HEK293 (cell line): ENCODE measurements around the gene UBE3B.

ENCODE experiments used
- CTCF ChIA-PET: fragments of 350-600 bp; formaldehyde crosslinking; extraction: SDS; loops from one replicate; lab custom pipeline; 2021; ENCODE audit warnings: antibody characterized with exemption; lab: Yijun Ruan, JAX
- POLR2A ChIA-PET: fragments of 300-600 bp; formaldehyde crosslinking; extraction: SDS; loops from one replicate; lab custom pipeline; 2020; ENCODE audit warnings: antibody characterized with exemption, inconsistent platforms; lab: Yijun Ruan, JAX
- H3K27ac ChIP-seq: fragments of 200-500 bp; sonication (Bioruptor generic); 2 replicates; pipeline ENCODE4 v1.5.1; 2014; ENCODE audit warnings: low read depth, low read length, control low read depth, inconsistent platforms; ENCODE audit errors: extremely low read depth
- H3K36me3 ChIP-seq, 2 experiments: fragments of 200-500 bp in 1 of 2; sonication (Bioruptor generic) in 1 of 2; 1 replicate in 1 of 2; 2 replicates in 1 of 2; pipeline ENCODE4 v1.5.1; 2014 to 2017; ENCODE audit warnings: inconsistent platforms in 2 of 2, low read length in 2 of 2; ENCODE audit not compliant: control insufficient read depth in 2 of 2, insufficient read depth in 1 of 2
- H3K4me1 ChIP-seq: fragments of 200-500 bp; sonication (Bioruptor generic); 2 replicates; pipeline ENCODE4 v1.5.1; 2014; ENCODE audit warnings: mild to moderate bottlenecking, low read length, inconsistent platforms; ENCODE audit not compliant: control insufficient read depth, insufficient read depth
- H3K4me3 ChIP-seq: 2 replicates; pipeline ENCODE4 v1.5.1; 2011; ENCODE audit warnings: low read depth, mild to moderate bottlenecking, control low read depth, low read length, moderate library complexity
- H3K9me3 ChIP-seq: fragments of 200-500 bp; sonication (Bioruptor generic); 2 replicates; pipeline ENCODE4 v1.5.1; 2014; ENCODE audit warnings: low read depth, low read length, inconsistent platforms; ENCODE audit not compliant: control insufficient read depth, insufficient read depth
- AEBP2 ChIP-seq: fragments of 450-650 bp; formaldehyde crosslinking; IDR thresholded peaks from 2 replicates; pipeline ENCODE4 v1.5.1; 2016; ENCODE audit warnings: missing biosample characterization, missing genetic modification characterization, borderline replicate concordance
- GLI4 ChIP-seq: fragments of 450-650 bp; formaldehyde crosslinking; IDR thresholded peaks from 2 replicates; pipeline ENCODE4 v1.5.1; 2016; ENCODE audit warnings: missing biosample characterization, missing genetic modification characterization
- MZF1 ChIP-seq: fragments of 450-650 bp; formaldehyde crosslinking; IDR thresholded peaks from 2 replicates; pipeline ENCODE4 v1.5.1; 2017; ENCODE audit warnings: missing biosample characterization, missing genetic modification characterization, borderline replicate concordance
- OSR2 ChIP-seq: fragments of 450-650 bp; formaldehyde crosslinking; IDR thresholded peaks from 2 replicates; pipeline ENCODE4 v1.5.1; 2016; ENCODE audit warnings: missing biosample characterization, missing genetic modification characterization
- YY2 ChIP-seq: fragments of 450-650 bp; formaldehyde crosslinking; IDR thresholded peaks from 2 replicates; pipeline ENCODE4 v1.5.1; 2016; ENCODE audit warnings: missing biosample characterization, missing genetic modification characterization
- ZBTB11 ChIP-seq: fragments of 450-650 bp; formaldehyde crosslinking; conservative IDR thresholded peaks from 2 replicates; pipeline ENCODE4 v1.5.1; 2016; ENCODE audit warnings: low read depth, missing biosample characterization, missing genetic modification characterization
- ZNF140 ChIP-seq: fragments of 450-650 bp; formaldehyde crosslinking; IDR thresholded peaks from 2 replicates; pipeline ENCODE4 v1.5.1; 2016; ENCODE audit warnings: missing biosample characterization, missing genetic modification characterization
- ZNF423 ChIP-seq: fragments of 450-650 bp; formaldehyde crosslinking; IDR thresholded peaks from 2 replicates; pipeline ENCODE4 v1.5.1; 2016; ENCODE audit warnings: missing biosample characterization, missing genetic modification characterization
- ZNF530 ChIP-seq: fragments of 450-650 bp; formaldehyde crosslinking; IDR thresholded peaks from 2 replicates; pipeline ENCODE4 v1.5.1; 2016; ENCODE audit warnings: low read depth, missing biosample characterization, missing genetic modification characterization
- ZNF560 ChIP-seq: fragments of 450-650 bp; formaldehyde crosslinking; IDR thresholded peaks from 2 replicates; pipeline ENCODE4 v1.5.1; 2017; ENCODE audit warnings: missing biosample characterization, missing genetic modification characterization, borderline replicate concordance
- ZNF629 ChIP-seq: fragments of 450-650 bp; formaldehyde crosslinking; IDR thresholded peaks from 2 replicates; pipeline ENCODE4 v1.5.1; 2017; ENCODE audit warnings: missing biosample characterization, missing genetic modification characterization
- ZNF645 ChIP-seq: fragments of 450-650 bp; formaldehyde crosslinking; IDR thresholded peaks from 2 replicates; pipeline ENCODE4; 2016; ENCODE audit warnings: missing biosample characterization, missing genetic modification characterization
- ZNF664 ChIP-seq: fragments of 450-650 bp; formaldehyde crosslinking; IDR thresholded peaks from 2 replicates; pipeline ENCODE4 v1.5.1; 2016; ENCODE audit warnings: missing biosample characterization, missing genetic modification characterization
- ZNF701 ChIP-seq: fragments of 450-650 bp; formaldehyde crosslinking; IDR thresholded peaks from 2 replicates; pipeline ENCODE4 v1.5.1; 2016; ENCODE audit warnings: missing biosample characterization, missing genetic modification characterization
- ZNF76 ChIP-seq: fragments of 450-650 bp; formaldehyde crosslinking; IDR thresholded peaks from 2 replicates; pipeline ENCODE4; 2016; ENCODE audit warnings: low read depth, missing biosample characterization, missing genetic modification characterization, borderline replicate concordance
- ZSCAN18 ChIP-seq: fragments of 450-650 bp; formaldehyde crosslinking; IDR thresholded peaks from 2 replicates; pipeline ENCODE4 v1.5.1; 2016; ENCODE audit warnings: missing biosample characterization, missing genetic modification characterization

Gene UBE3B

GRCh38 chr12:109552971-109553370 lies 75.5 kb downstream of the UBE3B start:
- CTCF ChIA-PET, result interaction anchor here (0.6 to 0.8 kb wide), 2 partner anchors 125 to 1273 kb away, joined by 3 to 5 read pairs; no protein-coding TSS in a partner anchor
- POLR2A ChIA-PET, result interaction anchor here (3.0 kb wide), 1 partner anchor 21 kb away, joined by 15 read pairs; the partner anchor contains the start of genes MMAB and MVK
- no peak for TF ChIP-seq ZNF629
- peak; percentile 32; the same call in 1 of the 2 replicates for TF ChIP-seq ZNF664 (tag by site-specific recombination)
- no peaks in the 10 kb centered on the region for H3K36me3 ChIP-seq
- no peak overlapping the region for H3K27ac ChIP-seq
- H3K4me3 ChIP-seq, result no peak overlapping the region
- no peaks in the 10 kb centered on the region for H3K9me3 ChIP-seq
- no peaks in the 10 kb centered on the region for H3K4me1 ChIP-seq

- CTCF ChIA-PET, result no interaction called here
Observed at GRCh38 chr12:109553483-109553882, 76.0 kb downstream of the UBE3B start.

GRCh38 chr12:109553906-109554500 lies 76.6 kb downstream of the UBE3B start:
- TF ChIP-seq ZNF530 (tag by site-specific recombination), result no peak
- TF ChIP-seq MZF1 (tag by site-specific recombination), result no peak
- no peak for TF ChIP-seq ZNF629
- TF ChIP-seq ZSCAN18 (tag by site-specific recombination), result no peak
- TF ChIP-seq GLI4 (tag by site-specific recombination), result no peak
- no peak for TF ChIP-seq YY2
- TF ChIP-seq ZBTB11 (tag by site-specific recombination), result no peak
- no peak for TF ChIP-seq ZNF140 (tag by site-specific recombination)
- TF ChIP-seq ZNF76, result no peak
- no peak for TF ChIP-seq ZNF701 (tag by site-specific recombination)
- no peak for TF ChIP-seq ZNF423 (tag by site-specific recombination)
- no peak for TF ChIP-seq ZNF645
- TF ChIP-seq AEBP2, result no peak
- TF ChIP-seq OSR2 (tag by site-specific recombination), result no peak
- ChIA-PET CTCF (interaction anchor here (0.6 kb wide), 1 partner anchor 499 kb away, joined by 3 read pairs; no protein-coding TSS in a partner anchor), POLR2A (no interaction called here)
- H3K9me3 ChIP-seq, result no peaks in the 10 kb centered on the region
- no peaks in the 10 kb centered on the region for H3K4me1 ChIP-seq
- no peak overlapping the region for H3K27ac ChIP-seq
- H3K36me3 ChIP-seq, result no peaks in the 10 kb centered on the region
- no peak overlapping the region for H3K4me3 ChIP-seq

More at GRCh38 chr12:109553483-109553882, 76.0 kb downstream of the UBE3B start:
- POLR2A ChIA-PET, result interaction anchor here (3.0 kb wide), 1 partner anchor 20 kb away, joined by 15 read pairs; the partner anchor contains the start of genes MMAB and MVK
- Histone ChIP-seq H3K9me3 (no peaks in the 10 kb centered on the region), H3K36me3 (no peaks in the 10 kb centered on the region), H3K27ac (no peak overlapping the region), H3K4me1 (no peaks in the 10 kb centered on the region), H3K4me3 (no peak overlapping the region)
- TF ChIP-seq ZNF560 (tag by site-specific recombination), result no peak
